ENCODE measurements around the gene ABO.

GRCh38 chr9:133226219-133227171 is 48.5 kb downstream of the ABO start:
- TF ChIP-seq POLR2A (IDR thresholded peaks at IDR 0.05; ENCODE audit: low read depth, low read length) (no peak), POLR2AphosphoS5 (IDR thresholded peaks at IDR 0.05; ENCODE audit: low read depth, low read length) (no peak), TAF1 (IDR thresholded peaks at IDR 0.05; ENCODE audit: low read depth, low read length) (no peak), SPI1 (IDR thresholded peaks at IDR 0.05; ENCODE audit: low read depth, low read length) (no peak), PAX5 (IDR thresholded peaks at IDR 0.05; ENCODE audit: insufficient read depth, low read length, severe bottlenecking) (no peak)
